Endothelial cell (in vitro differentiated cells): ENCODE results near the gene ADNP2. TPM values are rescaled to one million over a fixed set of nuclear protein-coding genes. Genes with fewer than 3 reads are reported as not detected.

Source experiments
- DNase-seq: peaks from one replicate; pipeline ENCODE4 v3.0.0; 2021; ENCODE audit warnings: low spot score
- H3K27ac Mint-ChIP-seq: one replicate; pipeline ENCODE4 v1.8.0; 2021; ENCODE audit warnings: mixed read lengths, inconsistent platforms; ENCODE audit not compliant: unreplicated experiment
- H3K27me3 Mint-ChIP-seq: one replicate; pipeline ENCODE4 v1.8.0; 2021; ENCODE audit warnings: mild to moderate bottlenecking, moderate library complexity, mixed read lengths, inconsistent platforms; ENCODE audit not compliant: unreplicated experiment
- H3K36me3 Mint-ChIP-seq: one replicate; pipeline ENCODE4 v1.8.0; 2021; ENCODE audit warnings: mild to moderate bottlenecking, low read depth, mixed read lengths, inconsistent platforms; ENCODE audit not compliant: unreplicated experiment
- H3K4me1 Mint-ChIP-seq: one replicate; pipeline ENCODE4 v1.8.0; 2021; ENCODE audit warnings: mild to moderate bottlenecking, mixed read lengths, inconsistent platforms; ENCODE audit not compliant: unreplicated experiment
- H3K4me3 Mint-ChIP-seq: one replicate; pipeline ENCODE4 v1.8.0; 2021; ENCODE audit warnings: mild to moderate bottlenecking, mixed read lengths, inconsistent platforms; ENCODE audit not compliant: unreplicated experiment
- H3K9me3 Mint-ChIP-seq: one replicate; pipeline ENCODE4 v1.8.0; 2021; ENCODE audit warnings: mixed read lengths, inconsistent platforms; ENCODE audit not compliant: unreplicated experiment
- CTCF ChIP-seq: fragments of 200-600 bp; sonication (generic); IDR thresholded peaks from one replicate; pipeline ENCODE4 v1.5.0; 2021; ENCODE audit warnings: antibody characterized with exemption; ENCODE audit not compliant: unreplicated experiment
- total RNA-seq: library from RNA; stranded (reverse); fragmentation: NEBNext Ultra II Directional; extraction: Animal tissue kit (Norgen Biotek cat#: 25700); gene quantifications from one replicate; pipeline ENCODE4 v1.2.1, GENCODE V29; 2021; ENCODE audit not compliant: unreplicated experiment

Gene ADNP2
- total RNA-seq, 1 donor from 2014 or later: 23.7 TPM

DNA sequence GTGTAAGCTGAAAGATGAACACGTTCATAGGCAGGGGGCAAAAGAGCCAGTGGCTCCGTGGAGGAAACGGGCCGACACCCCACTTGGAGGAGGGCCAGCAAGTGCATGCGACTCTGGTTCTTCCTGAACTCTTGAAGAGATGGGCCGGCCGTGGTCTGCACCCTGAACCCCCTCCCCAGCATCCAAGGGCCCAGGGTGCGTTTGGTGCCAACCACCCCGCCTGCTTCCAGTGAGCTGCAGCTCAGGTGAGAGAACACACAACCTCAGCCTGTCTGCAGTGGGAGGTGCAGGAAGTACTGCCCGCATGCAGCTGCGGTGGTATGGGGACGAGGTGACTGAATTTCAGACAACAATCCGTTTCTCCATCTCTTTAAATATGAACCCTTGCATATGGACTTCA is 58.9 kb downstream of the ADNP2 start:
- TF ChIP-seq CTCF: no peak
- no peaks in the 10 kb centered on the region for H3K9me3 Mint-ChIP-seq
- peaks cover 8% of the 10 kb centered on the region for H3K27me3 Mint-ChIP-seq
- no peak for DNase-seq
- no peak overlapping the region for H3K27ac Mint-ChIP-seq
- no peak overlapping the region for H3K4me3 Mint-ChIP-seq
- no peaks in the 10 kb centered on the region for H3K4me1 Mint-ChIP-seq
- peaks cover 9% of the 10 kb centered on the region for H3K36me3 Mint-ChIP-seq

DNA sequence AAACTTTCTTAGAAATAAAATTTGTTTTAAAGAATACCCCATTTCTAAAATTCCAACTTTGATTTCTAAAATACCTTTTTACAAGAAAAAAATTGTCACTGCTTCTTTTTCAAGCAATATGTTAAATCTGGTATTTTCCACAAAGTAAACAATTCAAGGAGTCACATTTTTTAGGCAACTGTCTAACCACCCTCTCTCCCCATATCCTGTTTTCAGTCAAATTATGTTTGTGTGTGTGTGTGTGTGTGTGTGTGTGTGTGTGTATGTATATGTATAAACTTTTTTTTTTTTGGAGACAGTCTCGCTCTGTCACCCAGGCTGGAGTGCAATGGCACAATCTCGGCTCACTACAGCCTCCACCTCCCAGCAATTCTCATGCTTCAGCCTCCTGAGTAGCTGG is 59.3 kb downstream of the ADNP2 start:
- Mint-ChIP-seq H3K4me3 (no peak overlapping the region), H3K4me1 (no peaks in the 10 kb centered on the region), H3K27me3 (peaks cover 8% of the 10 kb centered on the region), H3K36me3 (peaks cover 9% of the 10 kb centered on the region), H3K9me3 (no peaks in the 10 kb centered on the region), H3K27ac (no peak overlapping the region)
- no peak for DNase-seq
- no peak for TF ChIP-seq CTCF

DNA sequence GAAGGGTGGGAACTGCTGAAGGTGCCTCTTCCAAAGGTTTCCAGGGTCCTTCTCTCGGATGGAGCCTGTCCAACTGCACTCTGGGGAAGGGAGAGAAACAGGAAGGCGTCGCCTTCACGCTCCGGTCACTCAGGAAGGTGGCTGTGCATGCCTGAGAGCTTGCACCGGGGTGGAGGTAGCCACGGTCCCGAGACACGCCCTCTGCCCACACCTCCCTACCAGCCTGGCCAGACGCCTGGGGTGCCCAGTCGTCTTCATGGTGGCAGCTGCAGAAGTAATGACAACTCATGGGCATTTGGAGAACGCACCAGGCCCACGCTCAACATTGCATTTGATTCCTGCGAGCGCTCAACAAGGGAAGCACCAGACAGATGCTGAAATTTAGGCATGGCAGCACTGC is 59.9 kb downstream of the ADNP2 start:
- H3K36me3 Mint-ChIP-seq: peaks cover 9% of the 10 kb centered on the region
- no peak for TF ChIP-seq CTCF
- no peaks in the 10 kb centered on the region for H3K9me3 Mint-ChIP-seq
- H3K27me3 Mint-ChIP-seq: peaks cover 8% of the 10 kb centered on the region
- H3K4me3 Mint-ChIP-seq: no peak overlapping the region
- no peak for DNase-seq
- H3K27ac Mint-ChIP-seq: no peak overlapping the region
- no peaks in the 10 kb centered on the region for H3K4me1 Mint-ChIP-seq

GRCh38 chr18:80169607-80170006 is 60.5 kb downstream of the ADNP2 start:
- Mint-ChIP-seq H3K36me3 (peaks cover 4% of the 10 kb centered on the region), H3K9me3 (no peaks in the 10 kb centered on the region), H3K27me3 (peaks cover 8% of the 10 kb centered on the region), H3K4me3 (no peak overlapping the region), H3K27ac (no peak overlapping the region), H3K4me1 (no peaks in the 10 kb centered on the region)
- DNase-seq: no peak
- TF ChIP-seq CTCF: no peak

- no peak for TF ChIP-seq CTCF
- no peak overlapping the region for H3K27ac Mint-ChIP-seq
Measured at GRCh38 chr18:80170395-80171053, 61.5 kb downstream of the ADNP2 start.

More at GRCh38 chr18:80170395-80171053, 61.5 kb downstream of the ADNP2 start:
- no peaks in the 10 kb centered on the region for H3K9me3 Mint-ChIP-seq
- H3K4me1 Mint-ChIP-seq: no peaks in the 10 kb centered on the region
- no peaks in the 10 kb centered on the region for H3K36me3 Mint-ChIP-seq
- no peak for DNase-seq
- H3K4me3 Mint-ChIP-seq: no peak overlapping the region
- peaks cover 10% of the 10 kb centered on the region for H3K27me3 Mint-ChIP-seq
